Osteocyte (in vitro differentiated cells): ENCODE data around the gene PLEKHA6. TPM values are rescaled to one million over a fixed set of nuclear protein-coding genes. Genes with fewer than 3 reads are reported as not detected.

Source experiments
- DNase-seq: peaks from one replicate; pipeline ENCODE4 v3.0.0; 2021; ENCODE audit warnings: mixed read lengths; ENCODE audit not compliant: unreplicated experiment; ENCODE audit errors: extremely low spot score
- H3K27ac Mint-ChIP-seq: one replicate; pipeline ENCODE4 v1.8.0; 2021; ENCODE audit warnings: mild to moderate bottlenecking, mixed read lengths; ENCODE audit not compliant: unreplicated experiment
- H3K27me3 Mint-ChIP-seq: one replicate; pipeline ENCODE4 v1.8.0; 2021; ENCODE audit warnings: mixed read lengths; ENCODE audit not compliant: unreplicated experiment
- H3K36me3 Mint-ChIP-seq: one replicate; pipeline ENCODE4 v1.8.0; 2021; ENCODE audit warnings: mixed read lengths; ENCODE audit not compliant: unreplicated experiment
- H3K4me1 Mint-ChIP-seq: one replicate; pipeline ENCODE4 v1.8.0; 2021; ENCODE audit warnings: mixed read lengths; ENCODE audit not compliant: unreplicated experiment
- H3K4me3 Mint-ChIP-seq: one replicate; pipeline ENCODE4 v1.8.0; 2021; ENCODE audit warnings: mild to moderate bottlenecking, moderate library complexity, mixed read lengths; ENCODE audit not compliant: unreplicated experiment
- H3K9me3 Mint-ChIP-seq: one replicate; pipeline ENCODE4 v1.8.0; 2021; ENCODE audit warnings: mixed read lengths; ENCODE audit not compliant: unreplicated experiment
- CTCF ChIP-seq: fragments of 200-600 bp; sonication (generic); IDR thresholded peaks from 2 replicates; pipeline ENCODE4 v1.5.0; 2021; ENCODE audit warnings: antibody characterized with exemption, mild to moderate bottlenecking, moderate library complexity
- total RNA-seq: library from RNA; stranded (reverse); gene quantifications from 2 replicates; pipeline ENCODE4 v1.2.1, GENCODE V29; 2021

PLEKHA6 gene
- total RNA-seq, 1 donor from 2014 or later, result 0.24 TPM

DNA sequence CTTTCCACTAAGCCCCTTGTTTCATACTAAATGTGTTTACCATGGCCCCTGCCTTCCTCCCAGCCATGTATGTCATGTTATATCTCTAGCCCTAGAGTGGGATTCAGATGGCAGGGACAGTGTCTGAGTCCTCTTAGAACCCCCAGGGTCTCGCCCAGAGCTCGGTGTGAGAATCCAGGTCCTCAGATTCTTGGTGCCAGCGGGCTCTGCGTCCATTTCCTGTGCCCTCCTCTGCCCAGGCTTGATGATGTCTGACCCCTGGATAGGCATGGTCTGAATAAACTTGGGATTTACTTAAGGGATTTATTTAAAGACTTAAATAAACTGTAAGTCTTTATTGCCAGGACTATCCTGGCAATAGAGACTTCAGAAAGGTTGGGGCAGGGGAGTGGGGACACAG, 157.2 kb downstream of the PLEKHA6 start:
- Mint-ChIP-seq H3K4me1 (no peaks in the 10 kb centered on the region), H3K36me3 (no peaks in the 10 kb centered on the region), H3K27me3 (peaks cover 51% of the 10 kb centered on the region), H3K9me3 (no peaks in the 10 kb centered on the region), H3K27ac (no peak overlapping the region), H3K4me3 (no peak overlapping the region)
- TF ChIP-seq CTCF, result no peak
- no peak for DNase-seq

DNA sequence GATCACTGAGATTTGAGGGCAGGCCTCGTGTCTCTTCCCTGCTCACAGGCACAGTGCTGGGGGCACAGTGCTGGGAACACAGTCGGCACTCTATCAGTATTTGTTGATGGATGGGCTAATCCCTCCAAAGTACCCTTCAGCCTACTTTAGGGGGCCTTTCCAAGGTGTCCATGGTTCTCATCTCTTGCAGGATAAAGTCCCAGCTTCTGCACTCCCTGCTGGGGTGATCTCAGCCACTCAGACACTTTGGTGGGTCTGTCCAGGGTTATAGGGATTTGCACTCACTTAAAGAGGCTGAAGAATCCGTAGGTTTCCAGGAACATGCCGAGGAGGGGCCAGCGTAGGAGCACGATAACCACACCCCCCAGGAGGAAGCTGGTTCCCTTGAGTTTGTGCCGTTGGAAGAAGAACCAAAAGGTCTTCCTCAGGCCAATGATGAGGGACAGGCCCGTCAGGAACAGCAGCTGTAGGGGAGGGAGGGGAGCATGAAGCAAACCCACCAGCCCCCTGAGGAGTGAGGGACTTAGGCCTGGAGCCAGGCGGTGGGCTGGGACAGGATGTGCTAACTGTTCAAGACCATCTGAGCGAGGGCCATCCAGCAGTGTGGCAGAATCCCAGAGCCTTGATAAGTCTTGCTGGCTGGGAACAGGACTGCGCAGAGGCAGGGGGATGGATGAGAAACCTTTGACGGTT, 158.2 kb downstream of the PLEKHA6 start:
- H3K4me1 Mint-ChIP-seq, result peaks cover 2% of the 10 kb centered on the region
- TF ChIP-seq CTCF, result no peak
- H3K27ac Mint-ChIP-seq, result no peak overlapping the region
- no peaks in the 10 kb centered on the region for H3K9me3 Mint-ChIP-seq
- no peak for DNase-seq
- peaks cover 45% of the 10 kb centered on the region for H3K27me3 Mint-ChIP-seq
- no peaks in the 10 kb centered on the region for H3K36me3 Mint-ChIP-seq
- H3K4me3 Mint-ChIP-seq, result no peak overlapping the region

GRCh38 chr1:204199579-204199978, 160.2 kb downstream of the PLEKHA6 start:
- H3K4me1 Mint-ChIP-seq, result peaks cover 11% of the 10 kb centered on the region
- no peaks in the 10 kb centered on the region for H3K36me3 Mint-ChIP-seq
- H3K27me3 Mint-ChIP-seq, result peaks cover 26% of the 10 kb centered on the region
- no peak overlapping the region for H3K27ac Mint-ChIP-seq
- no peak for DNase-seq
- TF ChIP-seq CTCF, result no peak
- H3K9me3 Mint-ChIP-seq, result no peaks in the 10 kb centered on the region
- H3K4me3 Mint-ChIP-seq, result no peak overlapping the region

DNA sequence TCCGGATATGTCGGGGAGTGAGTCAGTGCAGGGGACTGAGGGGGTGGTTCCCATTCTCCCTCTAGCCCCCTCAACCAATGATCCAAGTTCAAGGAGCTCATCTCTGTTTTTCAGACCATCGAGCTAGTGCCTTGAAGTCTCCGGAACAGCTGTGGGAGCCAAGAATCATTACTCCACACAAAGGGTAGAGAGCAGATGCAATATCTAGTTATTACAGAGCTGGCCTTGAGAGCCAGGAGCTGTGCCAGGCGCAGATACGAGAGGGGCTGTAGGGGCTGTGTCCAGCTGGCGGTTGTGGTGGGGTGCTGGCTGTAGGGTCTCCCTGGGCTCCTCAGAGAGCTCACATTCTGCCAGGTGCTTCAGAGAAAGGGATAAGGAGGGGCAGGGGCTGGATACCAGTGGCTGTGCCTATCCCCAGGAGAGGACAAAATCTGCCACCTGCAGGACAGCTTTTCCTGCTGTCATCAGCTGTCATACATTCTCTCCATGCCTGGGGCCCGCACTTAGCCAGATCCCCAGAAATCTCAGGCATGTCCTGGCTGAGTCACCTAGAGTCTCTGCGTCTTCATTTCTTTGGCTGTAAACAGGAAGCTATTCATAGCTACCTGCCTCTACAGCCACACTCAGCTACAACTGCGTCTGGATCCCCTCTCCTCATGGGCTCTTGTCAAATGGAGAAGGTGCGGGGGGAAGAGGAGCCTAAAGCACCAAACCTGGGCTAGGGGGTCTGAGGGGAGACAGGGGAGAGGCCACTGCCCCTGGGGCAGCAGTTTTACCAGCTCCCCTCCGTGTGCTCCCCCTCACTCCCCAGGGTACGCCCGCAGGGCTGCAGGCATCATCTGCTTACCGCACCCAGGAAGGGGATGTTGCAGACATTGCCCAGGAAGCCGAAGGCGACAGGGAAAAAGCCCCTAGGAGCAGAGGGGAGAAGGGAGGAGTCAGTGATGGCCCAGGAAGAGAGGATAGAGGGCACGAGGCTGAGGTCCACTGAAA, 161.1 kb downstream of the PLEKHA6 start:
- no peak for TF ChIP-seq CTCF
- Mint-ChIP-seq H3K9me3 (no peaks in the 10 kb centered on the region), H3K4me3 (no peak overlapping the region), H3K36me3 (no peaks in the 10 kb centered on the region), H3K4me1 (peaks cover 11% of the 10 kb centered on the region), H3K27ac (no peak overlapping the region), H3K27me3 (peaks cover 18% of the 10 kb centered on the region)
- no peak for DNase-seq

DNA sequence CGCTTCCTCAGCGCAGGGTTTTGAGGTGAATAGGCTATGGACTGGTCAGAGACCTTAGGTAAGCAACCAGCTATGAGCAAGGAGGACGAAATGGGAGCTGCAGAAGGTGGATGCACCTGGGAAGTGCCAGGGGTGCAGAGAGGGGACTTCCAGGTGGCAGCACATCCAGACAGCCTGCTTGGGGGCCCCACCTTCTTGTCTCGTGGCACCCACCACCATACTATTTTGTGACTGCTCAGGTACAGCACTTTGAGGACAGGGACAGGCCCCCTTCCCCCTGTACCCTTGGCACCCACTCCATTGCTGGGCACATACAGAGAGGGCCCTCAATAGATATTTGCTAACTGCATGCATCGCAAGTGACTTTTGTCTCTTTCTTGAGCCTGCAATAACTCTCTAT, 162.7 kb downstream of the PLEKHA6 start:
- TF ChIP-seq CTCF, result no peak
- no peaks in the 10 kb centered on the region for H3K9me3 Mint-ChIP-seq
- no peak overlapping the region for H3K4me3 Mint-ChIP-seq
- peaks cover 11% of the 10 kb centered on the region for H3K4me1 Mint-ChIP-seq
- peaks cover 19% of the 10 kb centered on the region for H3K27me3 Mint-ChIP-seq
- H3K36me3 Mint-ChIP-seq, result no peaks in the 10 kb centered on the region
- no peak overlapping the region for H3K27ac Mint-ChIP-seq
- DNase-seq, result no peak
